Measurements from ENCODE around the gene FARP1.

FARP1 gene

DNA sequence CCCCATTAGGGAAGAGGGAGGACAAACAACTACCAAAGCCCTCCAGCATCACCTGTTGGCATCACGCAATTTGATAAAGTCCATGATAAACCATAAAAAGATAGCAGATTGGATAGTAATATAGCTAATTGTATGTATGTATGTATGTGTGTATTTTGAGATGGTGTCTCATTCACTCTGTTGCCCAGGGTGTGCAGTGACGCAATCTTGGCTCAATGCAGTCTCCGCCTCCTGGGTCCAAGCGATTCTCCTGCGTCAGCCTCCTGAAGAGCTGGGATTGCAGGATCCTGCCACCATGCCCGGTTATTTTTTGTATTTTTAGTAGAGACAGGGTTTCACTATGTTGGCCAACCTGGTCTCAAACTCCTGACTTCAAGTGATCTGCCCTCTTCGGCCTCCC, 108.8 kb downstream of the FARP1 start:
- TF ChIP-seq CTCF (IDR thresholded peaks at IDR 0.05; ENCODE audit: low read depth, low read length): no peak
- H3K4me3 ChIP-seq (ENCODE audit: low read depth, low read length): no peak overlapping the region

DNA sequence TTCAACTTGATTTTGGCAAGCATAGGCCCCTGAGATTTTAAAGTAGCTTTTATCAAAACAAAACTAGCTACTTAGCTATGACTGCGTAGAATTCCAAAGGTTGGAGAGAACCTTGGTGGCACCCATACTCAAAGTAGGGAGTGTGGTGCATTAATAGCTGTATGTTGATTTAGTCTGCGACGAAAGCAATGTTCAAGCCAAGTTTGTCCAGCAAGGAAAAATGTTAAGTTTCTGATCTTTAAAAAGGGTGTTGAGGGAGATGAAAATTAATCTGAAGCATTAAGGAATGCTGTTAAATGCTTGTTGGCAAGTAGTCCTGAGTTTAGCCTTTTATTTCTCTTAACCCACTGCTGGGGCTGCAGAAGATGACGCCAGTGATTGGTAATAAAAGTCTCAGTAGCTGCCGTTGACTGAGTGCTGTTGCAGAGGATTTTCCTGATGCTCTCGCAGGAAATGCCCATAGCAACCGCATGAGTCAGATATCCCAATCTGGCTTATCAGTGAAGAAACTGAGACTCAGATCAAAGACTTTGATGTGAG, 110.1 kb downstream of the FARP1 start:
- no peak for TF ChIP-seq CTCF (IDR thresholded peaks at IDR 0.05; ENCODE audit: low read depth, low read length)
- H3K4me3 ChIP-seq (ENCODE audit: low read depth, low read length): peak overlapping the region; percentile 17; the same call in 1 of the 2 replicates

DNA sequence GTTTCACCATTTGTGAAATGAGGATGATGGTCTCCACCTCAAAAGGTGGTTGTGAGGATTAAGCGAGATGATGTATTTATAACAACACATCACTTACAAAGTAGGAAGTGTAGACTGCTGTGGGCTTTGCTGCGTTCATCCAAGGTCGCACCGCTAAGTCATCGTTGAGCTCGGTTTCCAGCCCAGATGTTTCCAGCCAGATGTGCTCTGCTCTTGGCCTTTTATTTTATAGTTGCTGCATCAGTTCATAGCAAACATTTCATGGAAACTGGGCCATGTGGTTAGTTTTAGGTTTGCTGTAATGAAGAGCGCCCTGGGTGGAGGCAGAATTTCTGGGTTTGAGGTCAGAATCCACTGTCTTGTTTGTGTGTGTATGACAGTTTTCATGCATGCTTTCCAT, 110.6 kb downstream of the FARP1 start:
- no peak overlapping the region for H3K4me3 ChIP-seq (ENCODE audit: low read depth, low read length)
- TF ChIP-seq CTCF (IDR thresholded peaks at IDR 0.05; ENCODE audit: low read depth, low read length): no peak

- no peak overlapping the region for H3K4me3 ChIP-seq (ENCODE audit: low read depth, low read length)
- no peak for TF ChIP-seq CTCF (IDR thresholded peaks at IDR 0.05; ENCODE audit: low read depth, low read length)
Observed at GRCh38 chr13:98254513-98254912, 111.6 kb downstream of the FARP1 start.

GRCh38 chr13:98258226-98258625, 115.3 kb downstream of the FARP1 start:
- H3K4me3 ChIP-seq (ENCODE audit: low read depth, low read length): no peak overlapping the region
- no peak for TF ChIP-seq CTCF (IDR thresholded peaks at IDR 0.05; ENCODE audit: low read depth, low read length)

DNA sequence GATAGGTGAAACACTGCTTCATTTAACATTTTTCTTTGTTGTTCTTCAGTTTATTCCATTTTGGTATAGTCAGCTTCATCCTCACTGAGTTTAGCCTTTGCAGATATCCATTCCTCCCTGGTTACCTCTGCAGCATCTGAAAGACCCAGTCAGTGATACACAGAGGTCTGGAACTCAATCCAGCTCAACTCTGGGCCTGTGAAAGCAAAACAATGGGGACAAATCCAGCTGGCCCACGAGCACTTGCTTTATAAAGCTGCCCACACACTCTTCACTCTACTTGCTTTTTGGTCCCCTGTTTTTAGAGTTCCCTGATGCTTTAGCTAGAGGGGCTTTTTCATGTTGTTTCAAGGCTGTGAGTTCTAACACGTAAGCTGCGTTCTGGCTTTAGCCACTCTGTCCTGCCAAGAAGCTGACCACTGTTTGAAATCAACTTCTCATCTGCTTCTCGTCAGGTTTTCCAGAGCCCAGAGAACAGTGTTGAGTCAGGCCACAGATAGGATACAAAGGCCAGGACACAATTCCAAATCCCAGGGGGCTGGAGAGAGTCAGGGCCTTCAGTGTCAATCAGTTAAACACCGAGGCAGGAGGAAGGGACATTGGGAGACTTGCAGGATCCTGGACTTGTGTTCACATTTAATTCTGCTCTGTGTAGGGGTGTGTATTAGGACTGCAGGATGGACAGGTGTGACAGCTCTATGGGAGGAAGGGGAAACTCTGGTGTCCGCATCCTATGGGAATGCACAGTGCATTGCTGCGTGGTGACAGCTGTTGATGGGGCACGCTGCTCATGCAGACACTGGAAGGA, 117.7 kb downstream of the FARP1 start:
- no peak for TF ChIP-seq CTCF (IDR thresholded peaks at IDR 0.05; ENCODE audit: low read depth, low read length)
- H3K4me3 ChIP-seq (ENCODE audit: low read depth, low read length): no peak overlapping the region

DNA sequence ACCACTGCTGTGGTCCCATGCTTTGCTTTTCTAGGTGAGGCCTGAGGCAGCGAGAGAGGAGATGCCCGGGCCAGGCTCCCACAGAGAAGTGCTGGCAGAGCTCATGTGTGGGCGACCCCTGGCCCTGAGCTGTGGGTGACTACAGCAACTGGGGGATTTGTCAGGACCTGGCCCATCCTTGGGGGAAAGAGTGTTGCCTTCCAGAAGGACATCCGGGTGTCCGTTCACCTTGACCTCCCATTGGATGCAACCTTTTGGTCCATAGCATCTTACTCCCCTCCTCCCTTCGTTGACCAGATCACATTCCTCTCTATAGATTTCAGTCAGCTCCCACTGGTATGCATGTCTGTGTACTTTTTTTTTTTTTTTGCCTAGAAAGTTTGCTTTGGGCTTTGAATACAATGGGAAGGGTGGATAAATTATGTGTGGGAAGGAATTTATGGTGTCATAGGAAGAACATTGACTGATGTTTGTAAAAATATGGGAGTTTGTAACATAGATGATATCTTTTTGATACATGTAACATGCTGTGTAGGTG, 118.3 kb downstream of the FARP1 start:
- H3K4me3 ChIP-seq (ENCODE audit: low read depth, low read length): no peak overlapping the region
- no peak for TF ChIP-seq CTCF (IDR thresholded peaks at IDR 0.05; ENCODE audit: low read depth, low read length)
